NCI-H526 (cell line): ENCODE results near the gene AVPR2.

Source experiments
- DNase-seq, 2 experiments: peaks; one replicate each; lab custom pipeline; 2025; lab: John Stamatoyannopoulos, UW

The AVPR2 gene

DNA sequence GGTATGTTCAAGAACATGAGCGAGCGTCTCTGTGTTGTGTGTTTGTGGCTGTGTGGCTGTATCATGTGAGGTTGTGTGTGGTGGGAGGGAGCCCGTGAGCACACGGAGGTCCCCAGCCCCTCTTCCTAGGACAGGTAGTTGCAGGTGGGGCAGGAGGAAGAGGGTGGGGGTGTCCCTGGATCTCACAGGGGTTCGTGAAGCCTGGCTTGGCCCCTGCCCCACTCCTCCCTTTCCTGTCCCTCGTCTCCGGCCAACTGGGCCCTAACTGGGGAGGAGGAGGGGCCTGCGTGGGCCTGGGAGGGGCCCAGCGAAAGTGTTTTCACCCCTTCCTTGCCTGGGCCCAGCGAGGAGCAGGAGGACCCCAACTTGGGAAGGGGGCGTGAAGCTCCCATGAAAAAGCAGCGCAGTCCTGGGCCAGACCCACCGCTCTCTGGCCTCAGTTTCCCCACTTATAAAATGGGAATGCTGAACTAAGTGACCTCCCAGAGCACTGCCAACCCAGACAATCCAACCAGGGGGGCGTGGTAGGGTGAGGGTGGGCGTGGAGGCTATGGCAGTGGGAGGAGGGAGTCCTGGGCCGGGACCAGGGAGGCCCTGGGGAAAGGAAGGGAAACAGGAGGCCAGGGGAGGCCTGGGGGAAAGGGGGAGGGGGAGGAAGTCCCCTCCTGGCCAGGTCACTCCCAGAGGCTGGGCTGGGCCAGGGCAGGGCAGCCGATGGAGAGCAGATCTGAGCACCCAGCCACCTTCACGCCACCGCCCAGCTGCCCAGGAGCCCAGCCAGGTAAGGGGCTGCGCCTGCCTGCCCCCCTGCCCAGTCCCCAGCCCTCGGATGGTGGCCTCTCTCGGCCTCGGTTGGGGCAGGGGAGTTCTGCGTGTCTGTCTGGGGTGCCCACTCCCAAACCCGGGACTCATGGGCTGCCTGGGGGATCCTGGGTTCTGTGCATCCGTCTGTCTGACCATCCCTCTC is at the start of gene AVPR2:
TSS of gene AVPR2 (plus strand) at position 683 of the 967 bp plus-strand sequence. CDS start 473 bp downstream, outside the sequence.
- DNase-seq, result no peak

- no peak for DNase-seq
Measured at GRCh38 chrX:153854702-153855101, 49.8 kb upstream of the AVPR2 start.

DNA sequence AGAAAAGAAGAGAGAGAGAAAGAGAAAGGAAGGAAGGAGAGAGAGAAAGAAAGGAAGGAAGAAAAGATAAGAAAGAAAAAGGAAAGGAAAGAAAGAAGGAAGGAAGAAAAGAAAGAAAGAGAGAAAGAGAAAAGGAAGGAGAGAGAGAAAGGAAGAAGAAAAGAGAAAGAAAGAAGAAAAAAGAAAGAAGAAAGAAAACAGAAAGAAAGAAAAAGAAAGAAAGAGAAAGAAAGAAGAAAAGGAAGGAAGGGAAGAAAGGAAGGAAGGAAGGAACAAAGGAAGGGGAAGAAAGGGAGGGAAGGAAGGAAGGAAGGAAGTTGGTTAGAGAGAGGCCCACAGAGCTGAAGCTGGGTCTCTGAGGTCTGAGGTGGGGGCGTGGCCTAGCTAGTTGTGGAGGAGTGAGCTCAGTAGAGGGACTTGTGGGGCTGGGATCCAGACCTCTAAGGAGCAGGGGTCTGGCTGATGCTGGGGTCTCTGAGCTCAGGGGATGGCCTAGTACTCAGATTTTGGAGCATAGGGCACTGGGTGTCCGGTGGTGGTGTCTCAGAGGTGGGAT is 47.0 kb upstream of the AVPR2 start:
- no peak for DNase-seq

GRCh38 chrX:153861151-153861550 is 43.3 kb upstream of the AVPR2 start:
- DNase-seq, result peak in 1 of 2 experiments; percentile 54

GRCh38 chrX:153861733-153862310 is 42.7 kb upstream of the AVPR2 start:
- no peak for DNase-seq

DNA sequence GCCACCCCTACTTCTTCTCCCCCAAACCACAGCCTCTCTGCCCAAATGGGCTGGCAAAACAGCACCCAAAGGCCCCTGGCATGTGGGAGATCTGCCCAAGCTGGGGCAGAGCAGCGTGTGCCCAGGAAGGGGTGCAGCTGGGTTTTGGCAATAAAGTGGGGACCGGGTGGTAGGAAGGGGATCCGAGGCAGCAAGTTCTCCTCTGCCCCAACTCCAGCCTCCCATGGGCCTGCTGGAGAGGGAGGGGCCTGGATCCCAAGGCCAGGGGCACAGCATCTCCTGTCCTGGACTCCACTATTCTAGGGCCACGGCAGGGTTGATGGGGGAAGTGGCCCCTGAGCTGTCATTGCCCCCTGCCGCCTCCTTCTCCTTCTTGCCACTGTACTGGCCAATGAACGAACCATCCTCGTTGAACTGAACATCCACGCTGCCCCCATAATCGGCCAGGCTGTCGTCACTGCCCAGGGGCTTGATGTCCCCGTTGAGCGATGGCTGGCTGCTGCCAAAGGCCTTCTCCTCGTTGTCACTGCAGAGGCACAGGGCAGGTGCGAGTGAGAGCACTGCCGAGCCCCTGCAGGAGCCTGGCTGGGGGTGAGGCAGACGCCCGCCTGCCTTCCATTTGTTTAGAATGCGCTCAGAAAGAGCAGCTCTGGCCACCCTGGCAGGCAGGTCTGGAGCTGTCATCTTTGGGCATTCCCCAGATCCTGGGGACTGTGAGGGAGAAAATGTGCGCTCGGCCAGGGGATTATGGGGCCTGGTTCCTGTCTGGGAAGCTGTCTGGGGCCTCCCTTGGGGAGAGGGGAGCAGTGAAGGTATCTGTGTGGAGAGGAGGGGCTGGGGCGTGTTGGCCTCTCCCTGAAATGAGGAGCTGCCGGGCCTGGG is 41.9 kb upstream of the AVPR2 start:
- DNase-seq, result no peak

GRCh38 chrX:153863251-153863991 is 41.1 kb upstream of the AVPR2 start:
- DNase-seq, result no peak

GRCh38 chrX:153864101-153864500 is 40.4 kb upstream of the AVPR2 start:
- DNase-seq, result no peak

DNA sequence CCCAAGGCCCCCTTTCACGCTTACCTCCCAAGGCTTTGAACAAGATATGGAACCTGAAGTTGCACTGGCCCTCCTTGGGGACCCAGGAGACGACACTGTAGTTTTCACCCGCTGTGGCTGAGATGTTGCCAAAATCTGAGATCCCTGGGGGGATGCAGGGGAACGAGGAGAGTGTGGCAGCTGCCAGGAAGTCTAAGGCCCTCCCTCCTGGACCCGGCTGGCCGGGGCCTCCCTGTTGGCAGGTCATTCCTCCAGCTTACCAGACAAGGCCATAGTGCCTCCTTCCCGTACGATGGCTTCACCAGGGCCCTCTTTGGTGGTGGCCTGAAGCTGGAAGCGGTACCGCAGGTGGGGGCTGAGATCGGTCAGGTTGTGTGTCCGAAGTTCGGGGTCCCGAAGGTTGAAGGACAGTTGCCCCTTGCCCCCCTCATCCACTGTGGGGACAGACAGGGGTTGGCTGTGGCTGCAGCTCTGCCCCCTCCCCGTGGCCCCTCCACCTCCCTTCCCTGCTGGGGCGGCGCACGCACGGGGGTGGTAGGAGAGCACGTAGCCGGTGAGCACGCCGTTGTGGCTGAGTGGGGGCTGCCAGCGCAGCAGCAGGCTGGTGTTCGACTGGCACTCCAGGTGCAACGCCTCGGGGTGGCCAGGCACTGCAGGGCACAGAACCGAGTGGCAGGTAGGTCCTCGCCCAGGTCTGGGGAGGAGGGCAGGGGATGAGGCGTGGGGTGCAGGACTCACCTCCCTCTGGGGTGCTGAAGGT is 39.7 kb upstream of the AVPR2 start:
- DNase-seq, result no peak

- DNase-seq, result no peak
Measured at GRCh38 chrX:153865321-153865580, 39.2 kb upstream of the AVPR2 start.

DNA sequence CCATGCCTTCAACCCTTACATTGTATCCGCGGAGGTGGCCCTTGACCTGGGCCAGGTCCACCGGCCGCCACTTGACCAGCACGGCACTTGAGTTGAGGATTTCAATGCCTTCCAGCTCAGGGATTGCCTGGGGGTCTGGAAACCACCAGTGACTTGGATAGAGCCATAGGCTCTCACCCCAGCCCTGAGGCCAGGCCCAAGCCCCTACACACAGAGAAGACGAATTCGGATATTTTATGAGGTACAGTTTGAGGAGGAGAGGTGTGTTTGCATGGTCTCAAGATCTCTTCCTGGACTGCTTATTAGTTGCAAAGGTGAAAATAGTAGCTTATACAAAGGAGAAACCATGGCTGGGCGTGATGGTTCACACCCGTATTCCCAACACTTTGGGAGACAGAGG is 38.8 kb upstream of the AVPR2 start:
- no peak for DNase-seq

- DNase-seq, result no peak
Measured at GRCh38 chrX:153866302-153867019, 38.0 kb upstream of the AVPR2 start.

DNA sequence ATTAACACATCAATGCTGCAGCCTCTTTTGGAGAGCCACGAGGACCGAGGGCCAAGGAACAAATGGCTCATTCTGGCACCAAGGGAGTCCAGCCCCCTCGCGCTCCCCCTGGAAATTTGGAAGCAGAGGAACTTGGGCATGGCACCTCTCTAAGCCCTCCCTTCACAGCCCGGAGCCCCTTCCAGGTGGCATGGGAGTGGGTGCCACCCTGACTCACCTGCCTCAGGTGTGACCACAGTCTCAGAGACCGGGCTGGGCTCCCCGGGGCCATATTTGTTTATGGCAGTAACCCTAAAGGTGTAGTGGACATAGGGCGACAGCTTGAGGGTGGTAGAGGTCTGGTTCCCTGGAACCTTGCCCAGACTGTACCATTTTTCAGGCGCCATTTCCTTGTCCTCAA is 37.3 kb upstream of the AVPR2 start:
- DNase-seq, result no peak

GRCh38 chrX:153867671-153868070 is 36.8 kb upstream of the AVPR2 start:
- DNase-seq, result no peak

- no peak for DNase-seq
Measured at GRCh38 chrX:153868576-153869472, 35.6 kb upstream of the AVPR2 start.

GRCh38 chrX:153869473-153870287 is 34.8 kb upstream of the AVPR2 start:
- DNase-seq, result no peak

- DNase-seq, result no peak
Measured at GRCh38 chrX:153870288-153870690, 34.2 kb upstream of the AVPR2 start.

DNA sequence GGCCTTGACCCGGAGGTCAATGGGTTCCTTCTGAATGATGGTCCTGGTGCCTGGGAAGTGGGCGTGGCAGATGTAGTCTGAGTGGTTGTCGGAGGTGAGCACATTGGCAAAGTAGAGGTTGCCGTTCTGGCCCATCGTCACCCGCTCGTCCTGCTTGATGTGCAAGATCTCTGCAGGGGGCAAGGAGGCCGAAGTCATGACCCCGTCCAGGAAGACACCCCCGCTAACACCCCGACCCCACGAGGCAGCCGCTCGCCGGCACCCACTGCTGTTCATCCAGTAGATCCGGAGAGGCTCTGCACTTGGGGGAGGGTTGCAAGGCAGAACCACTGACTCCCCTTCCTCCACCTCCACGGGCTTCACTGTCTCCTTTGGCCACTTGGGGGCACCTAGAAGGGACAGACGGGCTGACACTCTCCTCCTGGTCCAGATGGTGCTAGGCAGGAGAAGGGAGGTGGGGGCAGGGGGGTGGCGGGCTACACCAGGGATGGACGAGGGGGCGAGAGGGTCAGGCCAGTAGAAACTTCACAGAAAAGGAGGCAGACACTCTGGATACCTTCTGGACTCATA is 33.6 kb upstream of the AVPR2 start:
- no peak for DNase-seq
